ENCODE measurements around the gene MRPL28. TPM values are rescaled to one million over a fixed set of nuclear protein-coding genes. Genes with fewer than 3 reads are reported as not detected.

Gene MRPL28
- total and polyA plus RNA-seq, 4 donors, result 28.3 to 63.4 (median 50.1) TPM

GRCh38 chr16:366476-366875, 3.9 kb downstream of the MRPL28 start:
- no peak for DNase-seq (ENCODE audit: low spot score)
- Histone ChIP-seq H3K36me3 (ENCODE audit: control insufficient read depth in 4 of 4, insufficient read depth in 3 of 4, low read depth in 1 of 4, low read length in 3 of 4) (peaks cover 0 to 14% (median 4%) of the 10 kb centered on the region in 4 donors), H3K4me3 (ENCODE audit: low read depth in 1 of 3, low read length in 3 of 3) (no peak overlapping the region), H3K4me1 (ENCODE audit: control insufficient read depth in 4 of 4, insufficient read depth in 4 of 4, low read length in 3 of 4) (peaks cover 4 to 21% (median 16%) of the 10 kb centered on the region in 4 donors), H3K27ac (ENCODE audit: low read depth in 1 of 2, low read length in 2 of 2) (no peak overlapping the region), H3K9ac (ENCODE audit: low read depth in 1 of 2, low read length in 2 of 2) (no peak overlapping the region), H3K27me3 (ENCODE audit: control insufficient read depth in 4 of 4, insufficient read depth in 4 of 4, low read length in 3 of 4) (no peaks in the 10 kb centered on the region), H3K9me3 (ENCODE audit: control insufficient read depth in 4 of 4, low read length in 3 of 4) (no peaks in the 10 kb centered on the region)
- WGBS, result 96% methylated on average over 10 of the region's 10 CpGs
- TF ChIP-seq YY1 (IDR thresholded peaks at IDR 0.05) (no peak), GABPA (IDR thresholded peaks at IDR 0.05 in 1 of 2, conservative IDR thresholded peaks at IDR 0.05 in 1 of 2) (no peak), RAD21 (IDR thresholded peaks at IDR 0.05) (no peak)
- TF ChIP-seq, protein P1, sequence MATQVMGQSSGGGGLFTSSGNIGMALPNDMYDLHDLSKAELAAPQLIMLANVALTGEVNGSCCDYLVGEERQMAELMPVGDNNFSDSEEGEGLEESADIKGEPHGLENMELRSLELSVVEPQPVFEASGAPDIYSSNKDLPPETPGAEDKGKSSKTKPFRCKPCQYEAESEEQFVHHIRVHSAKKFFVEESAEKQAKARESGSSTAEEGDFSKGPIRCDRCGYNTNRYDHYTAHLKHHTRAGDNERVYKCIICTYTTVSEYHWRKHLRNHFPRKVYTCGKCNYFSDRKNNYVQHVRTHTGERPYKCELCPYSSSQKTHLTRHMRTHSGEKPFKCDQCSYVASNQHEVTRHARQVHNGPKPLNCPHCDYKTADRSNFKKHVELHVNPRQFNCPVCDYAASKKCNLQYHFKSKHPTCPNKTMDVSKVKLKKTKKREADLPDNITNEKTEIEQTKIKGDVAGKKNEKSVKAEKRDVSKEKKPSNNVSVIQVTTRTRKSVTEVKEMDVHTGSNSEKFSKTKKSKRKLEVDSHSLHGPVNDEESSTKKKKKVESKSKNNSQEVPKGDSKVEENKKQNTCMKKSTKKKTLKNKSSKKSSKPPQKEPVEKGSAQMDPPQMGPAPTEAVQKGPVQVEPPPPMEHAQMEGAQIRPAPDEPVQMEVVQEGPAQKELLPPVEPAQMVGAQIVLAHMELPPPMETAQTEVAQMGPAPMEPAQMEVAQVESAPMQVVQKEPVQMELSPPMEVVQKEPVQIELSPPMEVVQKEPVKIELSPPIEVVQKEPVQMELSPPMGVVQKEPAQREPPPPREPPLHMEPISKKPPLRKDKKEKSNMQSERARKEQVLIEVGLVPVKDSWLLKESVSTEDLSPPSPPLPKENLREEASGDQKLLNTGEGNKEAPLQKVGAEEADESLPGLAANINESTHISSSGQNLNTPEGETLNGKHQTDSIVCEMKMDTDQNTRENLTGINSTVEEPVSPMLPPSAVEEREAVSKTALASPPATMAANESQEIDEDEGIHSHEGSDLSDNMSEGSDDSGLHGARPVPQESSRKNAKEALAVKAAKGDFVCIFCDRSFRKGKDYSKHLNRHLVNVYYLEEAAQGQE (IDR thresholded peaks at IDR 0.05), result no peak
- TF ChIP-seq, protein P2, sequence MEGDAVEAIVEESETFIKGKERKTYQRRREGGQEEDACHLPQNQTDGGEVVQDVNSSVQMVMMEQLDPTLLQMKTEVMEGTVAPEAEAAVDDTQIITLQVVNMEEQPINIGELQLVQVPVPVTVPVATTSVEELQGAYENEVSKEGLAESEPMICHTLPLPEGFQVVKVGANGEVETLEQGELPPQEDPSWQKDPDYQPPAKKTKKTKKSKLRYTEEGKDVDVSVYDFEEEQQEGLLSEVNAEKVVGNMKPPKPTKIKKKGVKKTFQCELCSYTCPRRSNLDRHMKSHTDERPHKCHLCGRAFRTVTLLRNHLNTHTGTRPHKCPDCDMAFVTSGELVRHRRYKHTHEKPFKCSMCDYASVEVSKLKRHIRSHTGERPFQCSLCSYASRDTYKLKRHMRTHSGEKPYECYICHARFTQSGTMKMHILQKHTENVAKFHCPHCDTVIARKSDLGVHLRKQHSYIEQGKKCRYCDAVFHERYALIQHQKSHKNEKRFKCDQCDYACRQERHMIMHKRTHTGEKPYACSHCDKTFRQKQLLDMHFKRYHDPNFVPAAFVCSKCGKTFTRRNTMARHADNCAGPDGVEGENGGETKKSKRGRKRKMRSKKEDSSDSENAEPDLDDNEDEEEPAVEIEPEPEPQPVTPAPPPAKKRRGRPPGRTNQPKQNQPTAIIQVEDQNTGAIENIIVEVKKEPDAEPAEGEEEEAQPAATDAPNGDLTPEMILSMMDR (IDR thresholded peaks at IDR 0.05; ENCODE audit: low read depth, low read length, missing input control), result no peak
- TF ChIP-seq, protein P3, sequence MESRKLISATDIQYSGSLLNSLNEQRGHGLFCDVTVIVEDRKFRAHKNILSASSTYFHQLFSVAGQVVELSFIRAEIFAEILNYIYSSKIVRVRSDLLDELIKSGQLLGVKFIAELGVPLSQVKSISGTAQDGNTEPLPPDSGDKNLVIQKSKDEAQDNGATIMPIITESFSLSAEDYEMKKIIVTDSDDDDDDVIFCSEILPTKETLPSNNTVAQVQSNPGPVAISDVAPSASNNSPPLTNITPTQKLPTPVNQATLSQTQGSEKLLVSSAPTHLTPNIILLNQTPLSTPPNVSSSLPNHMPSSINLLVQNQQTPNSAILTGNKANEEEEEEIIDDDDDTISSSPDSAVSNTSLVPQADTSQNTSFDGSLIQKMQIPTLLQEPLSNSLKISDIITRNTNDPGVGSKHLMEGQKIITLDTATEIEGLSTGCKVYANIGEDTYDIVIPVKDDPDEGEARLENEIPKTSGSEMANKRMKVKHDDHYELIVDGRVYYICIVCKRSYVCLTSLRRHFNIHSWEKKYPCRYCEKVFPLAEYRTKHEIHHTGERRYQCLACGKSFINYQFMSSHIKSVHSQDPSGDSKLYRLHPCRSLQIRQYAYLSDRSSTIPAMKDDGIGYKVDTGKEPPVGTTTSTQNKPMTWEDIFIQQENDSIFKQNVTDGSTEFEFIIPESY (IDR thresholded peaks at IDR 0.05), result no peak

DNA sequence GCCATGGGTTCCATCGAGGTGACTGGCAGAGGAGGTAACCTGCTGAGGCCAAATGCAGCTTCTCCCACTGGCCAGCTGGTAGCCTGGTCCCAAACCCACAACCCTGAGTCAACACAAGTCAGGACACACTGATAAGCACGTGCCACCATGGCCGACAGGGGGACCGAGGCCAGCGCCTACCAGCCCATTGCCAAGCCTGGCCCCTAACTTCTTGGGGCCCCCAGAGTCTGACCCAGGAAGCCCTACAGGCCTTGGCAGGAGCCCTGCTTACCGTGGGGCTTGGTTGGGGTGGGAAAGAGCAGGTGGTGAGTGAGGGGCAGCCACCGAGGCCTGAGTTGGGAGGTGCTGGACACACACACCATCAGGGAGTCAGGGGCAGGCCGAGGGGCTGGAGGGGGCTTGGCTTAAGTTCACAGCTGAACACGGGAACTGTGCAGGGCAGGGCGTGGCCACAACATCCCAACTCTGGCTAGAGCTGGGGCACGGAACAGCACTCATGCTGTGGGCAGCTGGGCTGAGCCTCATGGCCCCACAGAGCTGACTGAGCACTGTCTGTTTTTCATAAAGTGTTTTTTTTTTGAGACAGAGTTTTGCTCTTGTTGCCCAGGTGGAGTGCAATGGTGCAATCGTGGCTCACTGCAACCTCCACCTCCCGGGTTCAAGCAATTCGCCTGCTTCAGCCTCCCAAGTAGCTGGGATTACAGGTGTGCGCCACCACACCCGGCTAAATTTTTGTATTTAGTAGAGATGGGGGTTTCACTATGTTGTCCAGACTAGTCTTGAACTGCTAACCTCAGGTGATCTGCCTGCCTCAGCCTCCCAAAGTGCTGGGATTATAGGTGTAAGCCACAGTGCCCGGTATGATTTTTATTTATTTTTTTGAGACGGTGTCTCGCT, 5.5 kb downstream of the MRPL28 start:
- peaks cover 0 to 14% (median 4%) of the 10 kb centered on the region in 4 donors for H3K36me3 ChIP-seq (ENCODE audit: control insufficient read depth in 4 of 4, insufficient read depth in 3 of 4, low read depth in 1 of 4, low read length in 3 of 4)
- DNase-seq (ENCODE audit: low spot score), result no peak
- peaks cover 2 to 11% (median 10%) of the 10 kb centered on the region in 4 donors for H3K4me1 ChIP-seq (ENCODE audit: control insufficient read depth in 4 of 4, insufficient read depth in 4 of 4, low read length in 3 of 4)
- no peak for TF ChIP-seq RAD21 (IDR thresholded peaks at IDR 0.05)
- TF ChIP-seq FOXA2 (IDR thresholded peaks at IDR 0.05), result no peak
- no peak for TF ChIP-seq NR2F2 (IDR thresholded peaks at IDR 0.05)
- no peak for TF ChIP-seq HNF4A (conservative IDR thresholded peaks at IDR 0.05)
- TF ChIP-seq FOXA1 (IDR thresholded peaks at IDR 0.05), result no peak
- TF ChIP-seq, protein P4, sequence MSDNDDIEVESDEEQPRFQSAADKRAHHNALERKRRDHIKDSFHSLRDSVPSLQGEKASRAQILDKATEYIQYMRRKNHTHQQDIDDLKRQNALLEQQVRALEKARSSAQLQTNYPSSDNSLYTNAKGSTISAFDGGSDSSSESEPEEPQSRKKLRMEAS (IDR thresholded peaks at IDR 0.05), result no peak
- TF ChIP-seq TAF1 (conservative IDR thresholded peaks at IDR 0.05), result no peak
- no peak for TF ChIP-seq GABPA (IDR thresholded peaks at IDR 0.05 in 1 of 2, conservative IDR thresholded peaks at IDR 0.05 in 1 of 2)
- TF ChIP-seq, protein P5, sequence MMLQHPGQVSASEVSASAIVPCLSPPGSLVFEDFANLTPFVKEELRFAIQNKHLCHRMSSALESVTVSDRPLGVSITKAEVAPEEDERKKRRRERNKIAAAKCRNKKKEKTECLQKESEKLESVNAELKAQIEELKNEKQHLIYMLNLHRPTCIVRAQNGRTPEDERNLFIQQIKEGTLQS (IDR thresholded peaks at IDR 0.05), result no peak
- WGBS, result 59% methylated on average over 19 of the region's 19 CpGs
- H3K9me3 ChIP-seq (ENCODE audit: control insufficient read depth in 4 of 4, low read length in 3 of 4), result no peaks in the 10 kb centered on the region
- no peak overlapping the region for H3K27ac ChIP-seq (ENCODE audit: low read depth in 1 of 2, low read length in 2 of 2)
- H3K27me3 ChIP-seq (ENCODE audit: control insufficient read depth in 4 of 4, insufficient read depth in 4 of 4, low read length in 3 of 4), result no peaks in the 10 kb centered on the region
- no peak overlapping the region for H3K4me3 ChIP-seq (ENCODE audit: low read depth in 1 of 3, low read length in 3 of 3)
- no peak overlapping the region for H3K9ac ChIP-seq (ENCODE audit: low read depth in 1 of 2, low read length in 2 of 2)

All from liver (tissue), 9 donors.